A673 (cell line): ENCODE measurements around the gene NELL1. TPM values are rescaled to one million over a fixed set of nuclear protein-coding genes. Genes with fewer than 3 reads are reported as not detected.

Source experiments
- BruUV-seq: library from RNA; stranded (reverse); fragments of 400-500 nt; replicated peaks from 2 replicates; lab custom pipeline; 2021; lab: Mats Ljungman, UMichigan
- CTCF ChIA-PET: fragments of 300-600 bp; sonication (Branson Sonifier 250); formaldehyde crosslinking; loops from one replicate; lab custom pipeline; 2022; ENCODE audit warnings: antibody characterized with exemption; lab: Charles Lee
- POLR2A ChIA-PET: fragments of 300-600 bp; sonication (Branson Sonifier 250); formaldehyde crosslinking; loops from one replicate; lab custom pipeline; 2022; ENCODE audit warnings: antibody characterized with exemption; ENCODE audit not compliant: low non-redundant PET; lab: Charles Lee
- DNase-seq: peaks from one replicate; pipeline ENCODE4 v3.0.0-alpha.2; 2015; ENCODE audit warnings: low spot score
- H3K27ac ChIP-seq: fragments of 200-600 bp; sonication (generic); 2 replicates; pipeline ENCODE4 v1.5.1; 2016; ENCODE audit warnings: mixed run types, low read depth, mild to moderate bottlenecking, mixed read lengths, antibody characterized with exemption, low read length; ENCODE audit not compliant: poor library complexity, severe bottlenecking
- H3K27me3 ChIP-seq: fragments of 200-600 bp; sonication (generic); replicated peaks from 2 replicates; pipeline ENCODE4 v1.6.1; 2017; ENCODE audit warnings: mixed run types, low read depth, mild to moderate bottlenecking, mixed read lengths, antibody characterized with exemption, low read length; ENCODE audit not compliant: insufficient read depth, poor library complexity
- H3K36me3 ChIP-seq: fragments of 200-600 bp; sonication (generic); 2 replicates; pipeline ENCODE4 v1.6.1; 2016; ENCODE audit warnings: mixed run types, mild to moderate bottlenecking, mixed read lengths, antibody characterized with exemption, low read length; ENCODE audit not compliant: insufficient read depth, poor library complexity, severe bottlenecking
- H3K4me1 ChIP-seq: fragments of 200-600 bp; sonication (generic); 2 replicates; pipeline ENCODE4 v1.6.1; 2017; ENCODE audit warnings: mixed run types, mild to moderate bottlenecking, mixed read lengths, antibody characterized with exemption, low read length; ENCODE audit not compliant: insufficient read depth, poor library complexity, severe bottlenecking
- H3K4me3 ChIP-seq: fragments of 200-600 bp; sonication (generic); 2 replicates; pipeline ENCODE4 v1.5.1; 2016; ENCODE audit warnings: low read depth, mixed run types, mild to moderate bottlenecking, mixed read lengths, low read length; ENCODE audit not compliant: poor library complexity, severe bottlenecking
- H3K9me3 ChIP-seq: fragments of 200-600 bp; sonication (generic); 2 replicates; pipeline ENCODE4 v1.6.1; 2016; ENCODE audit warnings: mixed run types, low read depth, mild to moderate bottlenecking, mixed read lengths, antibody characterized with exemption, low read length; ENCODE audit not compliant: poor library complexity, severe bottlenecking
- EZH2 ChIP-seq: fragments of 200-600 bp; sonication (generic); IDR thresholded peaks from 2 replicates; pipeline ENCODE4 v1.6.1; 2017; ENCODE audit warnings: borderline replicate concordance, low read depth, mild to moderate bottlenecking, mixed read lengths, antibody characterized with exemption, low read length; ENCODE audit not compliant: poor library complexity, severe bottlenecking
- intact Hi-C: fragments of 100-400 bp; cut with micrococcal nuclease; formaldehyde crosslinking; loops from one replicate; pipeline ENCODE4 v1.10.0; 2022; ENCODE audit not compliant: unreplicated experiment
- total RNA-seq: library from RNA; stranded (reverse); gene quantifications from 2 replicates; pipeline ENCODE4 v1.2.3, GENCODE V29; 2021
- TF ChIP-seq, protein P1 (sequence below): fragments of 300-800, 200-600 bp; sonication (generic); conservative IDR thresholded peaks from 2 replicates; pipeline ENCODE4 v1.5.1; 2017; ENCODE audit warnings: low read depth, mild to moderate bottlenecking, antibody characterized with exemption, low read length, moderate library complexity, mixed read lengths

NELL1 gene
- total RNA-seq, 1 experiment from 2014 or later = 0.32 TPM

DNA sequence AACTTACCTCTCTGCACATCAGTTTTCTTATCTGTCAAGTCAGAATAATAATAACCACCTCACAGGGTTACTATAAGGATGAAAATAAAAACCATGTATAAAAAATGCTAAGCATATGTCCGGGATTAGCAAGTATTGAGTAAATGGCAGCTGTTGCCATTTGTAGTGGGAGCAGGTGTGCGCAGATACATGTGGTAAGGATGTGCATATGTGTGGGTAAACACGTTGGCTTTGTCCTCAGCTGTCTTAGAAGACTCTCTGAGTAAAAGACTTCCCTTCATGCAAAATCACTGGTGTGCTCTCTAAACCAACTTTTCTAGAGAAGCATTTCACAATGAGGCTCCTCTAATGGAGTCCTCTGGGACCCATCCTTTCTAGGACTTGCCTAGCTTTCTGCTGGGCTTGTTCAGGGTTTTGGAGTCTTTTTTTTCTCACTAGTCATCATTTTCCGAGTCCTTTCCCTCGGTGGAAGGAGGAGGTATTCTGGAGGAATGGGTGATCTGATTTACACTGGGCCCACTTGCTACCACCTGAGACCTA lies 62.4 kb downstream of the NELL1 start:
- intact Hi-C loops = no loop called here
- H3K27me3 ChIP-seq = no peaks in the 10 kb centered on the region
- H3K36me3 ChIP-seq = no peaks in the 10 kb centered on the region
- POLR2A ChIA-PET = no interaction called here
- no peaks in the 10 kb centered on the region for H3K4me1 ChIP-seq
- no peak for TF ChIP-seq EZH2
- TF ChIP-seq, protein P1, sequence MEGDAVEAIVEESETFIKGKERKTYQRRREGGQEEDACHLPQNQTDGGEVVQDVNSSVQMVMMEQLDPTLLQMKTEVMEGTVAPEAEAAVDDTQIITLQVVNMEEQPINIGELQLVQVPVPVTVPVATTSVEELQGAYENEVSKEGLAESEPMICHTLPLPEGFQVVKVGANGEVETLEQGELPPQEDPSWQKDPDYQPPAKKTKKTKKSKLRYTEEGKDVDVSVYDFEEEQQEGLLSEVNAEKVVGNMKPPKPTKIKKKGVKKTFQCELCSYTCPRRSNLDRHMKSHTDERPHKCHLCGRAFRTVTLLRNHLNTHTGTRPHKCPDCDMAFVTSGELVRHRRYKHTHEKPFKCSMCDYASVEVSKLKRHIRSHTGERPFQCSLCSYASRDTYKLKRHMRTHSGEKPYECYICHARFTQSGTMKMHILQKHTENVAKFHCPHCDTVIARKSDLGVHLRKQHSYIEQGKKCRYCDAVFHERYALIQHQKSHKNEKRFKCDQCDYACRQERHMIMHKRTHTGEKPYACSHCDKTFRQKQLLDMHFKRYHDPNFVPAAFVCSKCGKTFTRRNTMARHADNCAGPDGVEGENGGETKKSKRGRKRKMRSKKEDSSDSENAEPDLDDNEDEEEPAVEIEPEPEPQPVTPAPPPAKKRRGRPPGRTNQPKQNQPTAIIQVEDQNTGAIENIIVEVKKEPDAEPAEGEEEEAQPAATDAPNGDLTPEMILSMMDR = no peak
- DNase-seq = no peak
- no peaks in the 10 kb centered on the region for H3K9me3 ChIP-seq
- no TSS peak for BruUV-seq
- no peak overlapping the region for H3K4me3 ChIP-seq
- no peak overlapping the region for H3K27ac ChIP-seq
- CTCF ChIA-PET = no interaction called here

- ChIA-PET CTCF (no interaction called here), POLR2A (no interaction called here)
- Histone ChIP-seq H3K4me1 (no peaks in the 10 kb centered on the region), H3K27me3 (no peaks in the 10 kb centered on the region), H3K27ac (no peak overlapping the region), H3K36me3 (no peaks in the 10 kb centered on the region), H3K9me3 (no peaks in the 10 kb centered on the region), H3K4me3 (no peak overlapping the region)
- intact Hi-C loops = no loop called here
- no TSS peak for BruUV-seq
- TF ChIP-seq EZH2 = no peak
- TF ChIP-seq, protein P1 = no peak
- DNase-seq = no peak
Measured at GRCh38 chr11:20739107-20739506, 69.7 kb downstream of the NELL1 start.

DNA sequence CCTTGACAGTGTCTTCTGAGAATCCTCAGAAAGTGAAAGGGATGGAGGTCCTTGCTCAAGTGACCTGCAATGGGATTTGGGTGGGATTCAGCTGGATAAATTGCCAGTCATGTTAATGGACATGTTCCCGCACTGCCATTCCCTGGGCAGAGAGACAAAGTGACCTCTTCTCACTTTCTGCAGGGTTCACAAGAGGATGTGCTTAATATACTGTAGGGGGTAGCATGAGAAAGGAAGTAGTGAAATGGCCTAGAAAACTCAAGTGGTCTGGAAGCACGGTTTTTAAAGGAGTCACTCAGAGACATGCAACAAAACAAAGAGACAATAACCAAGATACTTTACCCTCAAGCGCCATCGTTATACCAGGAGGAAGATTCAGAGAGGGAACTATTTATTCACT lies 70.2 kb downstream of the NELL1 start:
- ChIA-PET CTCF (no interaction called here), POLR2A (no interaction called here)
- no peaks in the 10 kb centered on the region for H3K36me3 ChIP-seq
- no TSS peak for BruUV-seq
- H3K27me3 ChIP-seq = no peaks in the 10 kb centered on the region
- no peaks in the 10 kb centered on the region for H3K9me3 ChIP-seq
- H3K4me3 ChIP-seq = no peak overlapping the region
- no peak for DNase-seq
- TF ChIP-seq, protein P1 = no peak
- no peak for TF ChIP-seq EZH2
- no peaks in the 10 kb centered on the region for H3K4me1 ChIP-seq
- intact Hi-C loops = no loop called here
- no peak overlapping the region for H3K27ac ChIP-seq
